ENCODE results near the gene HOXB3. TPM values are rescaled to one million over a fixed set of nuclear protein-coding genes. Genes with fewer than 3 reads are reported as not detected.

HOXB3 gene
- total and polyA plus RNA-seq, 2 of the 13 experiments (the other 11 are each of a cell fraction or from before 2014, with no cell fraction given) = not detected

GRCh38 chr17:48596735-48597527 is 6.9 kb upstream of the HOXB3 start:
- 33% methylated on average over 18 of the region's 26 CpGs for WGBS (ENCODE audit: low lambda C conversion rate)
- H3K9ac ChIP-seq (ENCODE audit: insufficient read depth, low read depth, low read length) = no peak overlapping the region
- no peaks in the 10 kb centered on the region for H4K20me1 ChIP-seq (ENCODE audit: insufficient read depth, low read length)
- no peaks in the 10 kb centered on the region for H3K36me3 ChIP-seq (replicated peaks in 1 of 2; ENCODE audit: control insufficient read depth in 1 of 2, insufficient read depth in 2 of 2, low read length in 2 of 2)
- no peak overlapping the region for H3K4me2 ChIP-seq (ENCODE audit: low read depth, low read length)
- FAIRE-seq (no peak), DNase-seq (ENCODE audit: low spot score) (no peak), ATAC-seq (no peak)
- H3K79me2 ChIP-seq (ENCODE audit: insufficient read depth, low read length) = no peaks in the 10 kb centered on the region
- intact Hi-C loops (cut with micrococcal nuclease; ENCODE audit: unreplicated experiment) = no loop called here
- H3K4me3 ChIP-seq (replicated peaks in 1 of 3; ENCODE audit: insufficient read depth in 1 of 3, low read depth in 2 of 3, low read length in 3 of 3) = no peak overlapping the region
- no peak overlapping the region for H3K27ac ChIP-seq (ENCODE audit: extremely low read length, insufficient read depth, low read length)
- no TSS peak for BruUV-seq (replicated peaks)
- POLR2A ChIA-PET = no interaction called here
- H3K27me3 ChIP-seq (ENCODE audit: control insufficient read depth in 1 of 2, insufficient read depth in 2 of 2, low read length in 2 of 2) = peaks cover 52 to 94% of the 10 kb centered on the region in 2 experiments
- in situ Hi-C loops (cut with HindIII; ENCODE audit: extremely low pct_ligation_motif_present, low pct_unique_long_range_greater_than_20kb) = loop anchor here (5.0 kb wide), 1 partner anchor 445 kb away; no protein-coding TSS in a partner anchor
- CTCF ChIA-PET (ENCODE audit: low intra/inter-chr PET ratio, low total read pairs) = no interaction called here
- H2AFZ ChIP-seq (ENCODE audit: low read length) = no peak overlapping the region
- no peak for TF ChIP-seq ZNF879 (CRISPR knock-in tag; IDR thresholded peaks at IDR 0.05)
- no peak for TF ChIP-seq ZNF7 (CRISPR knock-in tag; IDR thresholded peaks at IDR 0.05)
- no peak for TF ChIP-seq MAFK (conservative IDR thresholded peaks at IDR 0.05 in 1 of 2, IDR thresholded peaks at IDR 0.05 in 1 of 2; ENCODE audit: low read length in 2 of 2)
- no peak for TF ChIP-seq KDM1A (CRISPR knock-in tag; IDR thresholded peaks at IDR 0.05)
- H3K4me1 ChIP-seq (ENCODE audit: insufficient read depth, low read length) = peaks cover 10% of the 10 kb centered on the region; the same call in 1 of the 2 replicates
- no peaks in the 10 kb centered on the region for H3K9me3 ChIP-seq (ENCODE audit: low read length)

DNA sequence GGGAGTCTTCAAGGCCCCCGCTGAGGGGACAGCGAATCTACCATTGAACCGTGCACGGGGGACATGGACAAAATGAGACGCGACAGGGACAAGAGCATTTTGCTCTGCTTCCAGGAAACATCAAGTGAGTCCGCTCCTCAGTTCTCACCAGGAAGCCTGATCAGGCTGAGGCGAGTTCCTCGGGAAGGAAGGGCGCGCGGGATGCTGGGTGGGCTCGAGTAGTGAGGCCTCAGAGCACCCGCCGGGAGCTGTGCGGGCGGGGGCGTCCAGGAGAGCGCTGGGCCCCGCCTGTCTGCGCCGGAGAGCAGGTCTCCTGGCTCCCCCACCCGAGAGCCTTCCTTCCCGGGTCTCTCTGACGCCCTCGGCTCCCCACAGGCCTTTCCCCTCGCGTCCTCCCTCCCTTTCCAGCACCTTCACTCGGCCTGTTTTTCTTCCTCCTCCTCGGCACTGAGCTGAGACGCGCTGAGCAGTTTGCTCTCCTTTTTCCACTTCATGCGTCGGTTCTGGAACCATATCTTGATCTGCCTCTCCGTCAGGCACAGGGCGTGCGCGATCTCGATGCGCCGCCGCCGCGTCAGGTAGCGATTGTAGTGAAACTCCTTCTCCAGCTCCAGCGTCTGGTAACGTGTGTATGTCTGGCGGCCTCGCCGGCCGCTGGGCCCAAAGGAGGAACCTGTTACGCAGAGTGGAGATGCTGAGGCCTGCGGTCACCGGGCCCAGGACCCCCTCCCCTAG is 6.1 kb upstream of the HOXB3 start:
- no peaks in the 10 kb centered on the region for H3K79me2 ChIP-seq (ENCODE audit: insufficient read depth, low read length)
- ATAC-seq = no peak
- intact Hi-C loops (cut with micrococcal nuclease; ENCODE audit: unreplicated experiment) (no loop called here), in situ Hi-C loops (cut with HindIII; ENCODE audit: extremely low pct_ligation_motif_present, low pct_unique_long_range_greater_than_20kb) (loop anchor here (5.0 kb wide), 1 partner anchor 444 kb away; no protein-coding TSS in a partner anchor)
- no peak overlapping the region for H3K9ac ChIP-seq (ENCODE audit: insufficient read depth, low read depth, low read length)
- 16% methylated on average over 45 of the region's 54 CpGs for WGBS (ENCODE audit: low lambda C conversion rate)
- TF ChIP-seq MAF1 (CRISPR knock-in tag; IDR thresholded peaks at IDR 0.05; ENCODE audit: borderline replicate concordance) (no peak), MTF2 (CRISPR knock-in tag; IDR thresholded peaks at IDR 0.05; ENCODE audit: borderline replicate concordance) (peak; percentile 88)
- TF ChIP-seq, protein P1, sequence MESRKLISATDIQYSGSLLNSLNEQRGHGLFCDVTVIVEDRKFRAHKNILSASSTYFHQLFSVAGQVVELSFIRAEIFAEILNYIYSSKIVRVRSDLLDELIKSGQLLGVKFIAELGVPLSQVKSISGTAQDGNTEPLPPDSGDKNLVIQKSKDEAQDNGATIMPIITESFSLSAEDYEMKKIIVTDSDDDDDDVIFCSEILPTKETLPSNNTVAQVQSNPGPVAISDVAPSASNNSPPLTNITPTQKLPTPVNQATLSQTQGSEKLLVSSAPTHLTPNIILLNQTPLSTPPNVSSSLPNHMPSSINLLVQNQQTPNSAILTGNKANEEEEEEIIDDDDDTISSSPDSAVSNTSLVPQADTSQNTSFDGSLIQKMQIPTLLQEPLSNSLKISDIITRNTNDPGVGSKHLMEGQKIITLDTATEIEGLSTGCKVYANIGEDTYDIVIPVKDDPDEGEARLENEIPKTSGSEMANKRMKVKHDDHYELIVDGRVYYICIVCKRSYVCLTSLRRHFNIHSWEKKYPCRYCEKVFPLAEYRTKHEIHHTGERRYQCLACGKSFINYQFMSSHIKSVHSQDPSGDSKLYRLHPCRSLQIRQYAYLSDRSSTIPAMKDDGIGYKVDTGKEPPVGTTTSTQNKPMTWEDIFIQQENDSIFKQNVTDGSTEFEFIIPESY (CRISPR knock-in tag; IDR thresholded peaks at IDR 0.05) = no peak
- H3K36me3 ChIP-seq (replicated peaks in 1 of 2; ENCODE audit: control insufficient read depth in 1 of 2, insufficient read depth in 2 of 2, low read length in 2 of 2) = no peaks in the 10 kb centered on the region
- H3K27me3 ChIP-seq (ENCODE audit: control insufficient read depth in 1 of 2, insufficient read depth in 2 of 2, low read length in 2 of 2) = peaks cover 52 to 91% of the 10 kb centered on the region in 2 experiments
- no peak for DNase-seq (ENCODE audit: low spot score)
- H3K4me1 ChIP-seq (ENCODE audit: insufficient read depth, low read length) = 0 out of 2 replicates have a peak, but pooled peaks cover 6% of the 10 kb centered on the region
- no TSS peak for BruUV-seq (replicated peaks)
- no peak for FAIRE-seq
- no peak overlapping the region for H2AFZ ChIP-seq (ENCODE audit: low read length)
- no peak overlapping the region for H3K4me3 ChIP-seq (replicated peaks in 1 of 3; ENCODE audit: insufficient read depth in 1 of 3, low read depth in 2 of 3, low read length in 3 of 3)
- ChIA-PET POLR2A (no interaction called here), CTCF (ENCODE audit: low intra/inter-chr PET ratio, low total read pairs) (no interaction called here)
- H3K4me2 ChIP-seq (ENCODE audit: low read depth, low read length) = no peak overlapping the region
- H4K20me1 ChIP-seq (ENCODE audit: insufficient read depth, low read length) = no peaks in the 10 kb centered on the region
- H3K9me3 ChIP-seq (ENCODE audit: low read length) = no peaks in the 10 kb centered on the region
- no peak overlapping the region for H3K27ac ChIP-seq (ENCODE audit: extremely low read length, insufficient read depth, low read length)
